H1 (cell line): ENCODE results near the gene PRDM5. TPM values are rescaled to one million over a fixed set of nuclear protein-coding genes. Genes with fewer than 3 reads are reported as not detected.

Experiments used
- CTCF ChIA-PET: fragments of 300-600 bp; sonication (Branson Sonifier 250); formaldehyde crosslinking; loops from one replicate; lab custom pipeline; 2021; ENCODE audit not compliant: partially characterized antibody; lab: Charles Lee
- POLR2A ChIA-PET: fragments of 300-600 bp; sonication (Branson Sonifier 250); formaldehyde crosslinking; loops from one replicate; lab custom pipeline; 2021; ENCODE audit warnings: inconsistent platforms; ENCODE audit not compliant: partially characterized antibody; lab: Charles Lee
- DNase-seq, 2 experiments: peaks; one replicate each; pipeline versions ENCODE4 v3.0.0 to v3.0.0-alpha.2; 2010 to 2022; ENCODE audit warnings: low spot score in 2 of 2, low read depth in 1 of 2, mixed read lengths in 1 of 2
- FAIRE-seq: peaks from 2 replicates; lab custom pipeline; 2011; peaks lifted over from hg19 to GRCh38; lab: Jason Lieb, UNC
- H2AFZ ChIP-seq: 2 replicates; pipeline ENCODE4 v1.8.1; 2012; ENCODE audit warnings: low read length, inconsistent platforms
- H2AK5ac ChIP-seq: 2 replicates; pipeline ENCODE4 v1.6.1; 2013; ENCODE audit warnings: low read depth, low read length
- H2BK120ac ChIP-seq: replicated peaks from 2 replicates; pipeline ENCODE3; 2013; ENCODE audit warnings: low read depth, low read length, inconsistent platforms
- H2BK12ac ChIP-seq: 2 replicates; pipeline ENCODE4 v1.6.1; 2013; ENCODE audit warnings: low read depth, low read length
- H2BK15ac ChIP-seq: 2 replicates; pipeline ENCODE4 v1.6.1; 2013; ENCODE audit warnings: low read length
- H2BK20ac ChIP-seq: 2 replicates; pipeline ENCODE4 v1.6.1; 2013; ENCODE audit warnings: low read length
- H2BK5ac ChIP-seq: 2 replicates; pipeline ENCODE4 v1.6.1; 2013; ENCODE audit warnings: low read depth, low read length
- H3K14ac ChIP-seq: 2 replicates; pipeline ENCODE4 v1.6.1; 2013; ENCODE audit warnings: inconsistent platforms; ENCODE audit not compliant: insufficient read length
- H3K18ac ChIP-seq: 2 replicates; pipeline ENCODE4 v1.6.1; 2013; ENCODE audit warnings: low read length; ENCODE audit errors: extremely low read depth
- H3K23ac ChIP-seq: 2 replicates; pipeline ENCODE4 v1.6.1; 2013; ENCODE audit warnings: inconsistent platforms; ENCODE audit not compliant: insufficient read length
- H3K23me2 ChIP-seq: 2 replicates; pipeline ENCODE4 v1.6.1; 2013; ENCODE audit warnings: low read depth, low read length
- H3K27ac ChIP-seq: 2 replicates; pipeline ENCODE4 v1.6.1; 2011; ENCODE audit warnings: low read depth, low read length, inconsistent platforms
- H3K27me3 ChIP-seq, 4 experiments: replicated peaks in 1 of 4; 1 replicate in 1 of 4; 2 replicates in 3 of 4; pipeline versions ENCODE4 v1.6.1 to v1.8.1; 2011 to 2013; ENCODE audit warnings: low read length in 3 of 4, mild to moderate bottlenecking in 3 of 4, inconsistent platforms in 2 of 4, mixed read lengths in 2 of 4, moderate library complexity in 1 of 4; ENCODE audit not compliant: control insufficient read depth in 3 of 4, insufficient read depth in 3 of 4; ENCODE audit errors: extremely low read depth in 1 of 4
- H3K36me3 ChIP-seq, 4 experiments: 2 replicates each; pipeline versions ENCODE4 v1.6.1 to v1.8.1; 2011 to 2013; ENCODE audit warnings: mild to moderate bottlenecking in 4 of 4, low read length in 3 of 4, moderate library complexity in 2 of 4, control low read depth in 1 of 4, inconsistent platforms in 1 of 4; ENCODE audit not compliant: insufficient read depth in 4 of 4, control insufficient read depth in 2 of 4
- H3K4ac ChIP-seq: replicated peaks from 2 replicates; pipeline ENCODE3; 2013; ENCODE audit warnings: low read length, low read depth, mixed read lengths, inconsistent platforms; ENCODE audit not compliant: insufficient read length
- H3K4me1 ChIP-seq, 4 experiments: replicated peaks in 1 of 4; 1 replicate in 1 of 4; 2 replicates in 3 of 4; pipeline versions ENCODE4 v1.6.1 to v1.8.1; 2011 to 2013; ENCODE audit warnings: low read length in 3 of 4, inconsistent platforms in 2 of 4, mixed read lengths in 1 of 4; ENCODE audit not compliant: insufficient read depth in 4 of 4, control insufficient read depth in 3 of 4
- H3K4me2 ChIP-seq, 2 experiments: 2 replicates each; pipeline versions ENCODE4 v1.6.1 to v1.8.1; 2011 to 2013; ENCODE audit warnings: low read depth in 2 of 2, low read length in 2 of 2, control low read depth in 1 of 2, inconsistent platforms in 1 of 2, mild to moderate bottlenecking in 1 of 2; ENCODE audit not compliant: insufficient read depth in 1 of 2
- H3K4me3 ChIP-seq, 4 experiments: fragments of 200-600, 300-600 bp in 1 of 4; sonication (generic), shearing (Covaris generic), sonication (Bioruptor Twin) in 1 of 4; 2 replicates each; pipeline versions ENCODE4 v1.5.1 to v1.8.1; 2011 to 2016; ENCODE audit warnings: low read length in 4 of 4, low read depth in 3 of 4, control low read depth in 2 of 4, inconsistent platforms in 2 of 4, mild to moderate bottlenecking in 2 of 4, mixed read lengths in 1 of 4, moderate library complexity in 1 of 4; ENCODE audit not compliant: insufficient read depth in 2 of 4; ENCODE audit errors: extremely low read depth in 1 of 4
- H3K56ac ChIP-seq: replicated peaks from 2 replicates; pipeline ENCODE3; 2013; ENCODE audit warnings: low read depth, mild to moderate bottlenecking, mixed read lengths, low read length, inconsistent platforms; ENCODE audit not compliant: insufficient read length
- H3K79me1 ChIP-seq: 2 replicates; pipeline ENCODE4 v1.6.1; 2013; ENCODE audit warnings: low read depth, low read length, control low read depth
- H3K79me2 ChIP-seq, 2 experiments: 2 replicates each; pipeline versions ENCODE4 v1.6.1 to v1.8.1; 2012 to 2013; ENCODE audit warnings: low read length in 2 of 2, mild to moderate bottlenecking in 2 of 2, inconsistent platforms in 1 of 2; ENCODE audit not compliant: insufficient read depth in 2 of 2, control insufficient read depth in 1 of 2
- H3K9ac ChIP-seq, 4 experiments: replicated peaks in 1 of 4; 1 replicate in 1 of 4; 2 replicates in 3 of 4; pipeline versions ENCODE4 v1.6.1 to v1.8.1; 2011 to 2013; ENCODE audit warnings: low read depth in 3 of 4, low read length in 3 of 4, control low read depth in 2 of 4, mild to moderate bottlenecking in 2 of 4, moderate library complexity in 2 of 4, inconsistent platforms in 1 of 4; ENCODE audit errors: extremely low read depth in 1 of 4
- H3K9me3 ChIP-seq, 2 experiments: 2 replicates each; pipeline versions ENCODE4 v1.6.1 to v1.8.1; 2012 to 2013; ENCODE audit warnings: mild to moderate bottlenecking in 2 of 2, moderate library complexity in 2 of 2, control low read depth in 1 of 2, inconsistent platforms in 1 of 2, low read depth in 1 of 2, low read length in 1 of 2, mixed read lengths in 1 of 2; ENCODE audit not compliant: insufficient read depth in 2 of 2
- H4K20me1 ChIP-seq, 2 experiments: replicated peaks in 1 of 2; 2 replicates each; pipeline versions ENCODE3 to v1.8.1; 2011 to 2013; ENCODE audit warnings: inconsistent platforms in 2 of 2, low read length in 2 of 2, mild to moderate bottlenecking in 1 of 2; ENCODE audit not compliant: insufficient read depth in 2 of 2, control insufficient read depth in 1 of 2
- H4K5ac ChIP-seq: 2 replicates; pipeline ENCODE4 v1.6.1; 2013; ENCODE audit warnings: low read length, low read depth, mixed read lengths, inconsistent platforms; ENCODE audit not compliant: insufficient read length
- H4K8ac ChIP-seq: 2 replicates; pipeline ENCODE4 v1.8.0; 2013; ENCODE audit warnings: mild to moderate bottlenecking, moderate library complexity, low read length, inconsistent platforms; ENCODE audit not compliant: insufficient read depth; ENCODE audit errors: extremely low read depth
- H4K91ac ChIP-seq: replicated peaks from 2 replicates; pipeline ENCODE3; 2013; ENCODE audit warnings: low read length, mixed read lengths, inconsistent platforms; ENCODE audit not compliant: insufficient read length
- BRCA1 ChIP-seq: IDR thresholded peaks from 2 replicates; pipeline ENCODE4 v1.6.1; 2012; ENCODE audit warnings: low read depth, low read length, improper control_type of control experiment
- CBX8 ChIP-seq: fragments of 300-800, 300-1000 bp; sonication (generic); IDR thresholded peaks from 2 replicates; pipeline ENCODE4 v1.7.1; 2016; ENCODE audit warnings: low read depth, low read length, borderline replicate concordance
- CHD2 ChIP-seq: IDR thresholded peaks from 2 replicates; pipeline ENCODE4 v1.6.1; 2012; ENCODE audit warnings: low read length, improper control_type of control experiment
- CTCF ChIP-seq, 3 experiments: IDR thresholded peaks; 1 replicate in 2 of 3; 2 replicates in 1 of 3; pipeline versions ENCODE4 v1.5.1 to v1.6.1; 2011; ENCODE audit warnings: low read length in 3 of 3, mild to moderate bottlenecking in 3 of 3, inconsistent platforms in 2 of 3, low read depth in 1 of 3, moderate library complexity in 1 of 3; ENCODE audit not compliant: insufficient read depth in 1 of 3; ENCODE audit errors: control extremely low read depth in 1 of 3
- GTF2F1 ChIP-seq: IDR thresholded peaks from 2 replicates; pipeline ENCODE4 v1.6.1; 2012; ENCODE audit warnings: low read depth, low read length, improper control_type of control experiment, borderline replicate concordance
- NRF1 ChIP-seq: IDR thresholded peaks from 2 replicates; pipeline ENCODE4 v1.6.1; 2011; ENCODE audit warnings: mild to moderate bottlenecking, low read depth, low read length, improper control_type of control experiment
- POLR2A ChIP-seq, 2 experiments: IDR thresholded peaks; 1 replicate in 1 of 2; 2 replicates in 1 of 2; pipeline ENCODE4 v1.6.1; 2011; ENCODE audit warnings: low read depth in 2 of 2, low read length in 2 of 2, mild to moderate bottlenecking in 2 of 2; ENCODE audit errors: control extremely low read depth in 1 of 2
- POLR2AphosphoS5 ChIP-seq: IDR thresholded peaks from 2 replicates; pipeline ENCODE4 v1.6.1; 2011; ENCODE audit warnings: low read depth, low read length
- RFX5 ChIP-seq: IDR thresholded peaks from 2 replicates; pipeline ENCODE4 v1.6.1; 2011; ENCODE audit warnings: low read depth, low read length, improper control_type of control experiment, borderline replicate concordance
- SAP30 ChIP-seq: fragments of 300-600 bp; sonication (generic); IDR thresholded peaks from 2 replicates; pipeline ENCODE4 v1.7.1; 2012; ENCODE audit warnings: low read length, moderate library complexity, mild to moderate bottlenecking, inconsistent platforms; ENCODE audit not compliant: insufficient read depth, insufficient replicate concordance
- SP4 ChIP-seq: IDR thresholded peaks from 2 replicates; pipeline ENCODE4 v1.6.1; 2012; ENCODE audit warnings: low read length, inconsistent platforms
- TEAD4 ChIP-seq: IDR thresholded peaks from 2 replicates; pipeline ENCODE4 v1.6.1; 2012; ENCODE audit warnings: low read depth, low read length, inconsistent platforms, mixed read lengths
- WGBS, 2 experiments: shearing (Covaris generic) in 1 of 2; methylation state at CpG; one replicate each; pipeline versions ENCODE4 v1.1.6 to v1.1.7; 2013 to 2015; ENCODE audit warnings: low lambda C conversion rate in 2 of 2, mixed read lengths in 2 of 2, inconsistent platforms in 1 of 2, low coverage in 1 of 2, missing lambda C conversion rate in 1 of 2; ENCODE audit not compliant: insufficient replicate concordance in 2 of 2, insufficient coverage in 1 of 2, insufficient read length in 1 of 2; ENCODE audit errors: extremely low coverage in 1 of 2, missing lambda C conversion rate in 1 of 2; 5-methylcytosine and 5-hydroxymethylcytosine counted together
- polyA plus RNA-seq, 7 experiments: library from polyadenylated mRNA; depleted of rRNA in 3 of 7; stranded (reverse) in 5 of 7; unstranded in 2 of 7; fragments of >200 nt in 5 of 7; fragments of 200-250 nt in 2 of 7; gene quantifications; 1 replicate in 5 of 7; 2 replicates in 1 of 7; 4 replicates in 1 of 7; pipeline versions ENCODE4 v1.2.1 to v1.2.3, GENCODE V29; 2011 to 2013; ENCODE audit warnings: missing spikeins in 2 of 7, mixed read lengths in 2 of 7
- total RNA-seq: library from RNA; stranded (reverse); fragmentation: NEBNext Ultra II Directional; extraction: Animal tissue kit (Norgen Biotek cat#: 25700); gene quantifications from 2 replicates; pipeline ENCODE4 v1.2.1, GENCODE V29; 2021

PRDM5 gene
- total and polyA plus RNA-seq, 2 of the 8 experiments (the other 6 are each of a cell fraction or from before 2014, with no cell fraction given), result 8.2 to 23.4 TPM

DNA sequence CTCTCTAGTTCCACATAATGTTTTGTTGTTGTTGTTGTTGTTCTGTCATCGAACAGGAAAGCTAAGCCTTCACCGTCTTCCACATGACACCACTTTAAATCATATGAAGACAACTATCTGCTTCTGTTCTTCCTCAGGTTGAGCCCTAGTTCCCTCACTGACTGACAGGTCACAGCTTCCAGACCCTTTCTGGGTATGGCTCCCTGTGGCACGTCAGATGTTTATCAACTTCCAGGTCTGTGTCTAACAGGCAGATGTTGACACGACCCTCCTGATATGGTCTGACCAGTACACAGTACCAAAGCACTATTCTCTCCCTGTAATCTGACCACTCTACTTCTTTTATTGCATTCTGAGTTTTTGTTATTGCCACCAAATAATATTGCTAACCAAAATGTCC lies 51.4 kb downstream of the PRDM5 start:
- Histone ChIP-seq H2BK5ac (no peak overlapping the region), H2AFZ (no peak overlapping the region), H3K27ac (no peak overlapping the region), H3K4me1 (peaks cover under 1 to 10% (median 2%) of the 10 kb centered on the region in 4 experiments; a peak in 2 of 7 replicates), H3K79me1 (no peaks in the 10 kb centered on the region), H3K9me3 (no peaks in the 10 kb centered on the region), H2BK15ac (no peak overlapping the region), H3K23ac (no peak overlapping the region), H3K4me3 (no peak overlapping the region), H3K27me3 (no peaks in the 10 kb centered on the region), H4K5ac (no peak overlapping the region), H4K91ac (no peak overlapping the region), H3K36me3 (no peaks in the 10 kb centered on the region), H3K18ac (no peak overlapping the region), H2AK5ac (no peak overlapping the region), H4K8ac (no peak overlapping the region), H3K79me2 (no peaks in the 10 kb centered on the region), H2BK20ac (no peak overlapping the region), H2BK12ac (no peak overlapping the region), H2BK120ac (no peak overlapping the region), H3K4me2 (no peak overlapping the region), H3K56ac (no peak overlapping the region), H3K4ac (no peak overlapping the region), H3K14ac (no peak overlapping the region), H4K20me1 (no peaks in the 10 kb centered on the region), H3K9ac (no peak overlapping the region), H3K23me2 (no peaks in the 10 kb centered on the region)
- FAIRE-seq, result no peak
- CTCF ChIA-PET, result interaction anchor here (0.6 to 2.6 kb wide), 10 partner anchors 10 to 1844 kb away, joined by 3 to 20 read pairs (median 4); no protein-coding TSS in a partner anchor
- no peak for DNase-seq
- POLR2A ChIA-PET, result interaction anchor here (0.7 kb wide), 1 partner anchor 544 kb away, joined by 3 read pairs; no protein-coding TSS in a partner anchor
- 92% methylated on average over 4 of the region's 4 CpGs; no CpG with 5 or more reads in 1 of the 2 experiments for WGBS, 2 experiments
- TF ChIP-seq BRCA1 (no peak), SP4 (no peak), CTCF (IDR thresholded peaks at IDR 0.05; ENCODE audit: control extremely low read depth in 1 of 3, insufficient read depth in 1 of 3, low read depth in 1 of 3, low read length in 3 of 3) (no peak), POLR2A (IDR thresholded peaks at IDR 0.05; ENCODE audit: control extremely low read depth in 1 of 2, low read depth in 2 of 2, low read length in 2 of 2) (no peak), RFX5 (no peak), CBX8 (no peak), GTF2F1 (no peak), CHD2 (no peak), SAP30 (no peak), TEAD4 (no peak), POLR2AphosphoS5 (no peak), NRF1 (no peak)
